GM04503 (cell line): ENCODE data around the gene KIAA0513.
A peak's percentile ranks its signal among the peaks of the same experiment; 100 is the strongest.
"Not testable (repeated sequence)": the region's sequence is repeated elsewhere in the genome, so short reads cannot be mapped to it uniquely, and the experiment has no call there.

ENCODE experiments used
- DNase-seq: peaks from one replicate; pipeline ENCODE4 v3.0.0-alpha.2; 2012; ENCODE audit warnings: low read depth

Gene KIAA0513

DNA sequence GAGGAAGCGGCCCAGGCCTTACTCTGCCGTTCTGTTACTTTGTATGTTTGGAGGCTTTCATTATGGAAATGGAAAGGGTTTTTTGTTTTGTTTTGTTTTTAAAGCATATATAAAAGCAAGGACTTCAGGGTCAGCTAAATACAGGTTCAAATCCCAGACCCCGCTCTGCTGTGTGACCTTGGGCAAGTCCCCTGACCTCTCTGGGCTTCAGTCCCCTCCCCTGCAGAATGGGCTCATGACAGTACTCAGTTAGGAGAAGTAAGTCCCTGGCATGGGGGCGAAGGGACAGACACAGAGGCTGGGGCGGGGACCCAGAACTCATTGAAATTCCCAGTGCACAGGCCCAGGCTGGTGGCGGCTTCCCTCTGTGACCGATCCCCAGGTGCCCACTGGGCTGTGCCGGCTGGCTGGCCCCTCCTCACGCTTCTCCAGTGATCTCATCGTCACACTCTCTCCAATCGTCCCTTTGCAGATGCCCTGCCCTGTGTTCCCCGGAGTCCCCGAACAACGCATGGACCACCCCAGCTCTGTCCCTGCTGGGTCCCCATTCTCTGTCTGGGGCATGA is 85.7 kb downstream of the KIAA0513 start:
- DNase-seq = no peak

DNA sequence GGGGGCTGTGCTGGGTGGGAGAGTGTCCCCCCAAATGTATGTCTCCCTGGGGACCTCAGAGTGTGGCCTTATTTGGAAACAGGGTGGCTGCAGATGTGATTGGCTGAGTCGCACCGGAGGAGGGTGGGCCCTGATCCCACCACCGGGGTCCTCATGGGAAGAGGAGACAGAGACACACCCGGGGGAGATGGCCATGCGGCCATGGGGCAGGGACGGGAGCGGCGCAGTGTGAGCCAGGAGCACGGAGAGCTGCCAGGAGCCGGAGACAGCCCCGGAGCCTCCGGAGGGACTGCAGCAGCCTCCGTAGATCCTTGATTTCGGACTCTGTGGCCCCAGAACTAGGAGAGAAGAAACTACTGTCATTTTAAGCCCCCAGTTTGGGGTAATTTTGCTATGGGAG is 86.3 kb downstream of the KIAA0513 start:
- no peak for DNase-seq

DNA sequence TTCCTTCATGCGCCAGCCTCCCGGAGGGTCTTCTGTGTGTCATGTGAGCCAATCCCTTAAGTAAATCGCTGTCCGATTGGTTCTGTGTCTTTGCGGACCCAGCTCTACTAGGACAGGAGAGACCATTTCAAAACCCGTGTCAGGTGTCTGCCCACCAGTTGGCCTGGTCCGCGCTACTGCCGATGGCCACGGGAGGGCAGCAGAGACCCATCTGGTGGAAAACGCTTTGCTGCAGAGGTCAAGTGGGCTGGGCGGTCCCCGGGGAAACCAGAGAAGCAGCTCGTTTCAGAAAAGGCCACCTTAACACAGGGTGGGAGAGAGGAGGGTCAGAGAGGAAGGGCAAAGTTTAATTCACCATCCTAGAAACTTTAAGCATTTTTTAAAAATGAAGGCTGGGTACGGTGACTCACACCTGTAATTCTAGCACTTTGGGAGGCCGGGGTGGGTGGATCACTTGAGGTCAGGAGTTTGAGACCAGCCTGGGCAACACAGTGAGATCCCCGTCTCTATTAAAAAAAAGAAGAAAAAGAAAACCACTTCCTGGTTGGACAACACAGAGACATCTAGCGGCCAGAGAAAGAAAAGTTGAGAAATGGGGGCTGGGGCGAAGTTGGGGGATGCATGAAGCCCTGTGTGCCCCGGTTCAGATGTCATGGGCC is 87.4 kb downstream of the KIAA0513 start:
- no peak for DNase-seq

DNA sequence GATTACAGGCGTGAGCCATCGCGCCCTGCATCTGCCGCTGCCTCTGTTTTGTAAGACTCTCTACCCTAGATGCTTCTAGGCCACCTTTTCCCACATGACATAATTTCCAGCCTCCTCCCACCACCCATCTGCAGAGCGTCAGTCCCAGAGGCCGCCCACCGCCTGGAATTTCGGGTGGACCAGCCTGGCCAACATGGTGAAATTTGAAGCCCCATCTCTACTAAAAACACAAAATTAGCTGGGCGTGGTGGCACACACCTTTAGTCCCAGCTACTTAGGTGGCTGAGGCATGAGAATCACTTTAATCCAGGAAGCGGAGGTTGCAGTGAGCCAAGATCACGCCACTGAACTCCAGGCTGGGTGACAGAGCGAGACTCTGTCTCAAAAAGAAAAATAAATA is 89.8 kb downstream of the KIAA0513 start:
- no peak for DNase-seq

DNA sequence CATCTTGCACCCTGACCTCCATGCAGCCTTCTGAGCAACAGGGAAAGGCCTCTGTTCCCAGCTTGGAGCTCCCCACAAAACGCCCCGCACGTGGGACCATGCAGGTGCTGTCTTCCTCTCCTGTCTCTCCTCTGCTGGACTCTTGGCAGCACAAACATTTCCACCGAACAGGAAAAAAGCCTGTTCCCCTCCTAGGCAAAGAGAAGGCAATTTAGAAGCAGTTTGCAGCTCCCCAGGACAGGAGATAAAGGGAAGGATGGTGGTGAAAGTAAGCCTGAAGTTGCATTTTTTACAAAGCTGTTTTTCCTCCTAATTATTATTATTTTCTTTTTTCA is 92.4 kb downstream of the KIAA0513 start:
- DNase-seq = no peak

DNA sequence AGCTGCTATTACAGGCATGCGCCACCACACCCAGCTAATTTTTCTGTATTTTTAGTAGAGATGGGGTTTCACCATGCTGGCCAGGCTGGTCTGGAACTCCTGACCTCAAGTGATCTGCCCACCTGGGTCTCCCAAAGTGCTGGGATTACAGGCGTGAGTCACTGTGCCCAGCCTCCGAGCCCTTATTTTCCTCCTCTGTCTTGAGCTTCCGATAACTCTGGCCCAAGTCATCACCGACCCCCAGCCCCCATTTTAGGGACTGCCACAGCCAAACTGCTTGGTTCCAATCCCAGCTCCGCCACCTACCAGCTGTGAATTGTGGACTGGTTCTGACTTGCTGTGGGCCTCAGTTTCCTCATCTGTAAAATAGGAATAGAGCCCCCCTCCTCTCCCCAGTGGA is 95.8 kb downstream of the KIAA0513 start:
- DNase-seq = not testable (repeated sequence)

DNA sequence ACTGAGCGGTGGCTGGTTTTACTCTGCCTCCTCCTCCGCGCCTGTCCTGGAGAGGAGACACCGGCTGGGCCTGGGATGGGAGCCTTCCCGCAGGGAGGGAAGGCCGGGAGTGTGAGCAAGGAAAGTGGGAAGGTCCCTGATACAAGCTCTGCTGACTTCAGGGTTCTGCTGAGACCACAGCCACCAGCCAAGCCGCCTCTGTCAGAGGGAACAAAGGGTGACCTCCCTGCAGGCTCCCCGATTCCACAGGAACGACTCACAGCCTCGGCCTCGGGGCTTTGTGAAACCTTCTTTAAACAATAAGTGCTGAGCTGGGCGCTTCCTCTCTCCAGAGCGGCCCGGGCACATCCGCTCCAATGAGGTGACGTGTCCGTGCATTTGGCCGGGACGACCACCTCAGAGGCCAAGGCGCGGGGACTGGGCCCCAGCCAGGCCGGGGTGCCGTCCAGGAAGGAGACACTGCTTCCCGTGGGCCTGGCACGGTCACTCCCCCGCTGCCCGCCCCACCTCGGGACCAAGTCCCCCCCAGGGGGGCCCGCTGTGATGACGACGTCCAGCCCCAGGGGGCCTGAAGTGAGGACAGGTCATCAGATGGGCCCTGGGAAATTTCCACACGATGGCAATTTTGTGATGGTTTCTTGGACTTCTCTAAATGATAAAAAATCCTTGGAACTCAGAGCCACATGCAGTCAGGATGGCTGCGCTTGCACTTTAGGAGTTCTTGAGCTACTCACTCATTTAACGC is 96.5 kb downstream of the KIAA0513 start:
- peak; percentile 76 for DNase-seq

DNA sequence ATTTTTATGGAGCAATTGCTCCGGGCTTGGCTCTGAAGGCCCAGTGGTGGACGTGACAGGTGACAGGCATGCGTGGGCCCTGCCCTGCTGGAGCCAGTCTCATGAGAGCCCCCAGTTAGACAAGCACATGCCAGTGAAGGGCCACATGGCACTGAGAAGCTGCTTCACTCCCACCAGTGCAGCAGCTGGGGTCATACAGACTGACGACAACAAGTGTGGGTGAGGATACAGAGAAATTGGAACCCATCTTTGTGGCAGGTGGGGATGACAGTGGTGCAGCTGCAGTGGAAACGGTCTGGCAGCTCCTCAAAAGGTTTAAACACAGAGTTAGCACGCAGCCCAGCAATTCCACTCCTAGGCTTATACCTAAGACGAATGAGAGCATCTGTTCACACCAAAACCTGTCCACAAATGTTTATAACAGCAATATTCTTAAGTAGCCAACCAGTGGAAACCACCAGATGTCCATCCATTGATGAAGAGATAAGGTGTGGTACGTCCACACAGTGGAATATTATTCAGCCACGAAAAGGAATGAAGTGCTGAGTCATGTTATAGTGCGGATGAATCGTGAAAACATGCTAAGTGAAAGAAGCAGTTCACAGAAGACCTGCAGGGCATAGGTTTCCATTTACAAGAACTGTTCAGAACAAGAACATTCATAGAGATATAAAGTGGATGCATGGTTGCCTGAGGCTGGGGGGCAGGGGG is 97.2 kb downstream of the KIAA0513 start:
- DNase-seq = no peak

DNA sequence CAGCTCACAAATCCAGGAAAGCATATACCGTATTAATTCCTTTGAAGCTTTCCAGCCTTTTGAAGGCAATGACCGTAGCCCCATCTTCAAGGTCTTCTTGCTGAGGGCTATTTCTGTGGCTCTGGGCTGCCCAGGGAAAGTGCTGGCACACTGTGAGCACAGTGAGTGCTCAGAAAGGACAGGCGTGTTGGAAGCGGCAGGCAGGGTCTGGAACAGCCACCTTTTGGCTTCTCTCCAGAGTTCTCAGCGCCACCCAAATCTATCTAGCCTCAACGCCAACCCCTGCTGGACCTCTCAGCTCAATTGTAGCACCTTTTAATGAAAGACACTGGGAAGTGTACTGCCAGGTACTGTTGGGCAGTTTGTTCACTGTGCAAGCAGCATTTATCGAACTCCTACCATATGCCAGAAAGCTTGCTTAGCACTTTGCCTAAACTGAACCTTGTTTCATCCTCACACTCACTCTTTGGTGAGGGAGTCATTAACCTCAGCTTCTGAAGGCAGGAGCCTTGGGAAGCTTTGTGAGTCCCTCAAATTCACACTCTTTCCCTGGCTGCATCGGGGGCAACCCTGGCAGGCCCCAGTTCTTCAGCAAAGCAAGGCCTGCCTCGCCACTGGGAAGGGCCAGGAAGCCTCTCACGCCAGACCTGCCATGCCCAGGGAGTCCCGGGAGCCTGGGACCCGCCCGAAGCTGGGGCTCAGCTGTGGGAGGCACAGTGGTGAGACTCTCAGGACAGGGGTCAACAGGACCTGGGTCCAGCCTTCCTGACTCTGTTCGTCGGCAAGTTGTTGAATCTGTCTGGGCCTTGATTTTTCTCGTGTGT is 98.2 kb downstream of the KIAA0513 start:
- DNase-seq = no peak

DNA sequence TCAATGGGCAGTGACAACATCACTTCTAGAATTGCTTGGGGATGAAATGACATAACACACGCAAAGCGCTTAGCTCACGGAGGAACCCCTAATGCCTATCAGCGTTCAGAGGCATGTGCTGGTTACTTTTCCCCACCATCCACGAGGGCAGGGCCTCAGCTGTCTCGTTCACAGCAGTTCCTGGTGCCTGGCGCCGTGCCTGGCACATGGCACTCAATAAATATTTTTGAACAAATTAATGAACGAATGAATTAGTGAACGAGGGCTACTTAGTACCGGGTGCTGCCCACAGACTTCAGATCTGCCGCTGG is 98.8 kb downstream of the KIAA0513 start:
- DNase-seq = no peak

DNA sequence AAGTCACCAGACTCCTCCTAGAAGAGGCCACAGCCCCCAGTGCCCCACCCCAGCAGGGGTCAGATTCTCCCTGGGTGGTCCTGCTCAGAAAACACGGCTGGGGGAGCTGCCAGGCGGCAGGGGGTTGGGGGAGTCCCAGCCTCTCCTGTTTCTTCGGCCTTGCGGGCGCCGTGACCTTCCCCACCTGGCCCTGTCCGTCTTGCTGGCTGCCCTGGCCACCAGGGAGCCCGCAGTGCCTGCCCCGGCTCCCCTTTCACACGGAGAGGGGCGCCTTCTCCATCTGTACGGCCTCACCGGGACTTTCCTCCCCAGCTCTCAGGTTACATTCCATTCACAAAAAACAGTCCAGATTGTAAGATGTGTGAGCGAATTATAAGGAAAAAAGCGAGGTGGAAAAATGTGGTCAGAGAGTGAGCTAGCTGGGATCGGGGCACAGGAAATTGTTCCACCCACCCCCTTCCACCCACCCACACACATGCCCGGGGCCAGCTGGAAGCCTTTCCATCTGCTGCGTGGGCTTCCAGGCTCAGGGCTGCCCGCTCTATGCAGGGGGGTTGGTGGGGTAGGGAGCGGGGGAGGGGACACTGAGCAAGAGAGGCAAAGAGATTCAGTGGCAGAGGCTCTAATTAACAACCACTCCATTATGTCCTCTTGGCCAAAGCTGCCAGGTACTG is 99.2 kb downstream of the KIAA0513 start:
- DNase-seq = no peak

DNA sequence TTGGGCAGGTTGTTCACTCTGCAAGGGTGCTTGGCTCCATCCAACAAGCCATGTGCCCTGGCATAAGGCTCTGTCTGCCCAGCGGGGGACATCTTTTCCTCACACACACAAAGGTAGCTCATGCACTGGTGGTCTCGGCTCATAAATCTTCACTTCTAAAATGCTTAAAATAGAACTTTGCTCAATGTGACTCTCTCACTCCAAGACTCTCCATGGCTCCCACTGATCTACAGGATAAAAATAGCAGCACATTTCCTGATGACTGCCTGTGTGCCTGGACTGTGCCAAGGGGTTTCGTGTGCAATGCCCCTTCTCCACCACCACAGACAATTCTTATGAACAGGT is 99.8 kb downstream of the KIAA0513 start:
- no peak for DNase-seq

DNA sequence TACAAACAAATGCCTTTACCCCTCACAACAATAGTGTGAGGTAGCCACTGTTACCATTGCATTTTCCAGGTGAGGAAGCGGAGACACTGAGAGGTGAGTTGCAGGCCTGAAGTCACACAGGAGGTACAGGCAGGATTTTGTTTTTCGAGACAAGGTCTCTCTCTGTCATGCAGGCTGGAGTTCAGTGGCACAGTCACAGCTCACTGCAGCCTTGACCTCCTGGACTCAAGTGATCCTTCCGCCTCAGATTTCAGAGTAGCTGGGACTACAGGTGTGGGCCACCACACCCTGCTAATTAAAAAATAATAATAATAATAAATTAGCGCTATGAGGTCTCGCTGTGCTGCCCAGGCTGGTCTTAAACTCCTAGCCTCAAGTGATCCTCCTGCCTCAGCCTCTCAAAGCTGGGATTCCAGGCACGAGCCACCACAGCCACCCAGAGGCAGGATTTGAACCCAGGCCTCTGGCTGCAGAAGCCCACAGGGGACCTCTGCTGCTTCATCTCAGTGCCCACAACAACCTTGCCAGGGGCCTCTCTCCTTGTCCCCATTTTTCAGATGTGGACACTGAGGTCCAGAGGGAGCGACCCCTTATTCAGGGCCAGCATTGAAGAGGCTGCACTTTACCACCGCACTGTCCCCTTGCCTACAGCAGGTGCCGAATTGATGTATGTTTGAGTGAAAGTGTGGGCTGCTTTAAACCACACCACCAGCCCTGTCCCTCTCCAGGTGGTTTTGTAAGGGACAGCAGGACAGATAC is 100.7 kb downstream of the KIAA0513 start:
- DNase-seq = no peak

DNA sequence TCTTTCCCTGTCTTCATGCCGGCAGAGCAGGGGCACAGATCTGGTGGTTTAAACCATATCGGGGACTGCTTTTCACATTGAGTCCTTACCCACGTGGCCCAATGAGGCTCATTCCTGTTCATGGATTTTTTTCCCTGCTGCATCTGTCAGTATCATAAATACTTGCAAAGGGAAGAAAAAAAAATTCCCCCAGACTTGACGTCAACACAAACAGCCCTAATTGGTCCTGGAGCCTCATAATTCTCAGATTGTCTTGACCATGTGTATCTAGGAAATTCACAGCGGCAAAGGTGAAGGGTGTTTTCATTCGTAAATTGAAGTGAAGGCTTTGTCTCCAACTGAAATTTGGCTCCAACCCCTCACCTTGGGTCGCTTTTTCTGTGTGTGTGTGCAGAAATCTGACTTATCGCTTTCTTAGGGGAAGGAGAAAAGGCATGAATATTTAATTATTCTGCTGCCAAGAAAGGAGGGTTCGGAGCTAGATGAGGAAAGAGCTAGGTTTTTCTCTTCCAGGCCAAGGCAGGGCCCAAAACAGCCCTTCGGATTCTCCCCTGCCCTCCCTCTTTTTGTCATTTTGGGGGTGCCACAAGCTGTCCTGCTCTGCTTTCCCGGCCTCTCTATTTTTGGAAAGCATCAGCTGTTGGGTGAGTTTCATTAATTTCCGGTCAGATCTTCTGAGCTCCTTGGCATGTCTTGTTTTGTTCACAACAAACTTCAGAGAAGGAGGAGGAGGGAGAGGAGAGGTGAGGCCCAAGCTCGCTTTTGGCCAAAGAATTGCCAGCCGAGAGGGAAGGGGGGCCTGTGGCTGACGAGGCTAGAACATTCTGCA is 102.5 kb downstream of the KIAA0513 start:
- DNase-seq = peak; percentile 42

DNA sequence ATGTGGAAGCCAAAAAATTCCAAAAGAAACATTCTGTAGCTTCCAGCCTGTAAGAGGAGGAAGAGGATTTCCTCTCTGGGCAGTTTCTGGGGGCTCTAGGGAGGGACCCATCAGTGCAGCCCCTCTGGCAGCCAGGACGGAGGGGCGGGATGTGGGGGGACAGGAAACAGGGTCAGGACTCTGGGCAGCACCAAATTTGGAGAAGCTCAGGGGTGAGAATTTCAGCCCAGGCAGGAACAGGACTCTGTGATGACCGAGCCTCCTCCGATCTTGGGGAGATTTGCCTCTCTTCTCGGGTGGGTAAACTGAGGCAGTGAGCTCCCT is 103.1 kb downstream of the KIAA0513 start:
- no peak for DNase-seq

DNA sequence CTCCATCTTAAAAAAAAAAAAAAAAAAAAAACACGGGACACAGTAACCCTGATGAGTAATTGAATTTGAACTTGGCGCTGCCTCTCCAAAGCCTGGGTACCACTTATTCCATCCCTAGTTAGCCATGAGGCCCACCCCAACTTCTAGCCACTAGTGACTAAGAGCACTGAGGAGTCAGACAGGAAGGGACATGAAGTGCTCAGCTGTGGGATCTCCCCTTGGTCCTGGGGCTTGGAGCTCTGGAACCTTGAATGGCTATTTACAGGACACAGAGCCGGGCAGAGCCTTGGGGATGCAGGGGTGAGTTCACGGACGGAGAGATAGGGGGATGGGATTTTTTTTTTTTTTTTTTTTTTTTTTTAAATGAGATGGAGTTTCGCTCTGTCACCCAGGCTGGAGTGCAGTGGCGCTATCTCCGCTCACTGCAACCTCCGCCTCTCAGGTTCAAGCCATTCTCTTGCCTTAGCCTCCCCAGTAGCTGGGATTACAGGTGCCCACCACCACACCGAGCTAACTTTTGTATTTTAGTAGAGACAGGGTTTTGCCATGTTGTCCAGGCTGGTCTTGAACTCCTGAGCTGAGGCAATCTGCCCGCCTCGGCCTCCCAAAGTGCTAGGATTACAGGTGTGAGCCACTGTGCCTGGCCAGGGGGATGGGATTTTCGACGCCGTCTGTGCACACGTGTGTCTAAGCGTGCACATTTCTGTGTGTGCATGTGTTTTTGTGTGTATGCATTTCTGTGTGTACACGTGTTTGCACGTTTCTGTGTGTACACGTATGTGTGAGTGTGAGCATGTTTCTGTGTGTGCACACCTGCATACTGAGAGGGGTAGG is 105.1 kb downstream of the KIAA0513 start:
- DNase-seq = no peak

DNA sequence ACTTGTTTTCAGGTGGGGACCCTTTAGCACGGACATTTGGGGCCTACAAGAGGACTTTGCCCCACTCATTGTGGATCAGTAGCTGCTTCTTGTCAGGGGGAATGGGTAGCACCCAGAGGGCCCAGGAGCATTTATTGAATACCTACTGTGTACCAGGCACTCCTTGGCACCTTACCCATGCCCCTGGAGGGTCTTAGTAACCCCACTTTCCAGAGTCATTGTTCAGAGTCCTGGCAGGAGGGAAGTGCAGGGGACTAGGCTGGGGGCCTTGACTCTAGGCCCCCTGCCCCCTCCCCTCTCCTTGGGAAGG is 105.7 kb downstream of the KIAA0513 start:
- no peak for DNase-seq

DNA sequence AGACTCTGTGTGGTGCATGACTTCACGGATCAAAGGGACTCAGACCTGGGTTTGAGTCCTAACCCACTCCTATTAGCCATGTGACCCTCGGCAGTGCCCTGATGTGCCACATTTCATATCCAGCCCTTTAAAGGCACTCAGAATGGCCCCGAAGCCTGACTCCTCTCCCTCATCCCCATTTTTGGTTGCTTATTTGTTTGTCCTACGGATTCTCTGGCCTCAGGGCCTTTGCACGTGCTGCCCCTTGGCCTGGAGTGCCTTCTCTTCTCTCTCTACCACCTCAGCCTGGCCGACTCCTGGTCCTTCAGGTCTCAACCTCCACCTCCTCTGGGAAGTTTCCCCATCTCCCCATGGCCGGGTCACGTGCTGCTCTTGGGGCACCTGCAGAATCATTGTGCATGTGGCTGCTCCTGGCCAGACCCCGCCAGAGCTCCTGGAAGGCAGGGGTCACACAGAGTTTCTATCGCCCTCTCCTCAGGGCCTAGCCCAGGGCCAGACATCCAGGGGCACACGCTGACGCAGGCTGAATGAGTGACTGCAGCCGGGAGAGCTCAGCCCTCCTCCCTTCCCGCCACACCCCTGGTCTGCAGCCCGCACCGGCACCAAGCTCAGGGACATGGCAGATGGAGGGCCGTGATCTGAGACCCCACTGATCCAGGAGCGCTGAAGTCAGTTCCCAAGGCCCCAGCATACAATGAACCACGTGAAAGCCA is 106.6 kb downstream of the KIAA0513 start:
- no peak for DNase-seq

DNA sequence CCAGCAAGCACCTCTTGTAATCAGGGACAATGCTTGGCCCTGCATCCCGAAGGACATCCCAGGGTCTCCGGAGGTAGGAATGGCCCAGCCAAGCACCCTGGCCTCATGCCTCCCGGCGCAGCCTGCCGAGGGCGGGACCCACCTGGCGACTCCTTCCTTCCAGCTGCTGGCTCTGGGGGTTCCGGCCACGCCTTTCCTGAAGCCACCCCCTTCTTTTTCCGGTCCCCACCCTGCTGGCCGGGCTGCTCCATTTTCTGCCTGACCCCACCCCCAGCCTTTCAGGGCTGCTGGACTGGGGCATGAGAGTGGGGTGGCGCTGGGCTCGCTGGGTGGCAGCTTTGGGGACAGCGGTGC is 107.2 kb downstream of the KIAA0513 start:
- no peak for DNase-seq
